Body of pancreas (tissue), 4 donors: Measurements from ENCODE around the gene PLA2G4B. TPM values are rescaled to one million over a fixed set of nuclear protein-coding genes. Genes with fewer than 3 reads are reported as not detected.

Source experiments
- ATAC-seq: fragments of 150-250 bp; one replicate; pipeline ENCODE4 v1.9.1; 2016
- DNase-seq, 4 donors: peaks; one replicate each; pipeline ENCODE4 v3.0.0-alpha.2; 2019
- H3K27ac ChIP-seq, 4 donors: fragments of 200-600 bp; sonication (generic); 1 replicate in 3 of 4; 2 replicates in 1 of 4; pipeline versions ENCODE4 v1.5.1 to v1.6.1; 2016 to 2019; ENCODE audit warnings: mild to moderate bottlenecking in 1 of 4, mixed read lengths in 1 of 4, moderate library complexity in 1 of 4
- H3K27me3 ChIP-seq, 2 donors: fragments of 200-600 bp; sonication (generic); one replicate each; pipeline ENCODE4 v1.6.0; 2016; ENCODE audit warnings: mild to moderate bottlenecking in 1 of 2
- H3K36me3 ChIP-seq, 2 donors: fragments of 200-600 bp; sonication (generic); replicated peaks in 1 of 2; 2 replicates each; pipeline ENCODE4 v1.5.1; 2016; ENCODE audit warnings: low read depth in 2 of 2; ENCODE audit not compliant: insufficient read depth in 1 of 2
- H3K4me1 ChIP-seq: fragments of 200-600 bp; sonication (generic); one replicate; pipeline ENCODE4 v1.6.0; 2016
- H3K4me3 ChIP-seq, 2 donors: fragments of 200-600 bp; sonication (generic); 1 replicate in 1 of 2; 2 replicates in 1 of 2; pipeline ENCODE4 v1.5.1; 2016 to 2019
- H3K9me3 ChIP-seq, 3 donors: fragments of 200-600 bp; sonication (generic); 1 replicate in 2 of 3; 2 replicates in 1 of 3; pipeline ENCODE4 v1.5.1; 2016
- CTCF ChIP-seq, 7 experiments: fragments of 450-650 bp in 4 of 7; fragments of 200-600 bp in 3 of 7; sonication (generic) in 3 of 7; IDR thresholded peaks; one replicate each; pipeline ENCODE4 v1.5.1; 2016 to 2019; ENCODE audit warnings: antibody characterized with exemption in 7 of 7
- POLR2A ChIP-seq, 3 donors: fragments of 450-650 bp; IDR thresholded peaks; one replicate each; pipeline ENCODE4 v1.6.1; 2016; ENCODE audit warnings: antibody characterized with exemption in 3 of 3, mild to moderate bottlenecking in 2 of 3
- WGBS, 2 donors: methylation state at CpG; one replicate each; pipeline ENCODE4 v1.1.5; 2017; 5-methylcytosine and 5-hydroxymethylcytosine counted together
- intact Hi-C: fragments of 100-400 bp; cut with DNase I; formaldehyde crosslinking; loops from one replicate; pipeline ENCODE4 v1.15.1; 2023
- microRNA-seq, 2 donors: library from miRNA; unstranded; fragments of <30 nt; microRNA quantifications; one replicate each; pipeline ENCODE4, GENCODE V29; 2016; ENCODE audit warnings: borderline number of aligned reads in 2 of 2, borderline replicate concordance in 2 of 2
- small RNA-seq: library from RNA; depleted of rRNA; stranded (forward); fragments of <200 nt; gene quantifications from one replicate; pipeline ENCODE3, GENCODE V24; 2016
- total RNA-seq, 2 donors: library from RNA; depleted of rRNA; stranded (reverse); fragments of >200 nt; gene quantifications; one replicate each; pipeline ENCODE4 v1.1.0, GENCODE V29; 2016

PLA2G4B gene
- total RNA-seq, 2 donors from 2014 or later: 17.4 to 18.1 TPM

- WGBS, 2 donors: 82 to 87% methylated on average over 6 of the region's 6 CpGs
- Histone ChIP-seq H3K4me3 (no peak overlapping the region), H3K27ac (peak overlapping the region in 1 of 4 donors; percentile 15), H3K27me3 (no peaks in the 10 kb centered on the region), H3K9me3 (no peaks in the 10 kb centered on the region), H3K4me1 (peaks cover 40% of the 10 kb centered on the region), H3K36me3 (peaks cover 0 to 12% of the 10 kb centered on the region in 2 donors)
- TF ChIP-seq POLR2A (IDR thresholded peaks at IDR 0.05): no peak
- TF ChIP-seq CTCF (IDR thresholded peaks at IDR 0.05): no peak
- DNase-seq (no peak), ATAC-seq (no peak)
- intact Hi-C loops: no loop called here
Measured at GRCh38 chr15:41896566-41896965, 57.9 kb downstream of the PLA2G4B start.

GRCh38 chr15:41897363-41897799, 58.7 kb downstream of the PLA2G4B start:
- Histone ChIP-seq H3K9me3 (no peaks in the 10 kb centered on the region), H3K27ac (no peak overlapping the region), H3K27me3 (no peaks in the 10 kb centered on the region), H3K4me1 (peaks cover 32% of the 10 kb centered on the region), H3K4me3 (no peak overlapping the region), H3K36me3 (peaks cover 0 to 12% of the 10 kb centered on the region in 2 donors)
- intact Hi-C loops: no loop called here
- ATAC-seq (no peak), DNase-seq (no peak)
- TF ChIP-seq POLR2A (IDR thresholded peaks at IDR 0.05) (no peak), CTCF (IDR thresholded peaks at IDR 0.05) (no peak)
- WGBS, 2 donors: 80 to 87% methylated on average over 8 of the region's 8 CpGs

Small RNAs within 50 kb of the gene (microRNA-seq; reads per million reads assigned to microRNA genes)
- 0 reads per million in 2 donors for gene MIR4310

Small RNAs within 50 kb of the gene (small RNA-seq; reads per million reads assigned to genes)
- not detected for gene JMJD7-PLA2G4B
- gene MIR4310: not detected
- gene RNA5SP393: not detected

Other genes starting within 250 kb of the PLA2G4B start
- gene MGA, start 178.4 kb upstream of the PLA2G4B start, total RNA-seq: 10 to 100 TPM; 28.8 to 45.5 TPM
- gene MAPKBP1, start 64.4 kb upstream of the PLA2G4B start, total RNA-seq: 10 to 100 TPM; 12.5 to 31.6 TPM
- gene JMJD7, start 10.8 kb upstream of the PLA2G4B start, total RNA-seq: 10 to 100 TPM in 1 of 2 donors, 1 to 10 TPM in 1; 2.0 to 13.0 TPM
- gene SPTBN5, start 55.2 kb downstream of the PLA2G4B start, total RNA-seq: 1 to 10 TPM in 1 of 2 donors, under 1 TPM in 1; 0.52 to 3.0 TPM
- gene EHD4, start 133.7 kb downstream of the PLA2G4B start, total RNA-seq: 10 to 100 TPM; 13.8 to 16.9 TPM
- gene PLA2G4E, start 182.2 kb downstream of the PLA2G4B start, total RNA-seq: not detected